Measurements from ENCODE around the gene EEPD1.
A peak's percentile ranks its signal among the peaks of the same experiment; 100 is the strongest.

EEPD1 gene

DNA sequence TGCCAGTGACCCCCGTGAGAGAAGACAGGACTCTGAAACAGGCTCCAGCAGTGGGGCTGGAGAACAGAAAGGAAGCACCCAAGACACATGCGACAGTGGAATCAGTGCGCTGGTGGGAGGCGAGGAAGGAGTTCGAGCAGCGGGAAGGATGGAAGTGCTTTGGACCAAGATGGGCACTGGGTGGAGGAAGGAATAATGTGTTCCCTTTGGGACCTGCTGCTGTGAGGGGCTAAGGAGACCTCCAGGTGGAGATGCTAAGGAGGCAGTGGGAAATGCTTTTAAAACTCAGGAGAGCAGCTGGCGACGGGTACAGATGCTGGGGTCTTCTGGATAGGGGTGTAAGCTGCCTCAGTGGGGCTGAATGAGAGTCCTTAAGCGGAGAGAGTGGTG is 126.9 kb downstream of the EEPD1 start:
- no peak overlapping the region for H3K4me2 ChIP-seq (ENCODE audit: insufficient read depth, low read length)
- H3K27me3 ChIP-seq (ENCODE audit: insufficient read depth, low read length, poor library complexity) = no peaks in the 10 kb centered on the region
- H3K4me1 ChIP-seq (ENCODE audit: insufficient read depth, low read length) = peaks cover 30% of the 10 kb centered on the region

GRCh38 chr7:36280840-36281812 is 128.1 kb downstream of the EEPD1 start:
- H3K27me3 ChIP-seq (ENCODE audit: insufficient read depth, low read length, poor library complexity) = no peaks in the 10 kb centered on the region
- ATAC-seq (ENCODE audit: insufficient read depth, low read depth) (no peak), DNase-seq (no peak)
- no peak overlapping the region for H3K27ac ChIP-seq (ENCODE audit: low read length)
- H2AFZ ChIP-seq (ENCODE audit: low read depth, low read length) = no peak overlapping the region
- H3K4me2 ChIP-seq (ENCODE audit: insufficient read depth, low read length) = no peak overlapping the region
- H3K9me3 ChIP-seq (ENCODE audit: insufficient read depth, low read length, severe bottlenecking) = no peaks in the 10 kb centered on the region
- TF ChIP-seq EZH2 (IDR thresholded peaks at IDR 0.05; ENCODE audit: borderline replicate concordance, low read depth, low read length, severe bottlenecking) = no peak
- no peak for TF ChIP-seq CTCF (IDR thresholded peaks at IDR 0.05; ENCODE audit: borderline replicate concordance, extremely low read depth, low read length, poor library complexity, severe bottlenecking)
- H3K4me3 ChIP-seq (ENCODE audit: low read depth in 1 of 2, low read length in 2 of 2) = no peak overlapping the region
- H3K79me2 ChIP-seq (ENCODE audit: insufficient read depth, low read length) = no peaks in the 10 kb centered on the region
- H3K4me1 ChIP-seq (ENCODE audit: insufficient read depth, low read length) = peaks cover 42% of the 10 kb centered on the region
- no peak overlapping the region for H3K9ac ChIP-seq (ENCODE audit: low read depth, low read length)
- no peaks in the 10 kb centered on the region for H3K36me3 ChIP-seq (ENCODE audit: insufficient read depth, low read length)
- H4K20me1 ChIP-seq (ENCODE audit: insufficient read depth, low read length) = no peaks in the 10 kb centered on the region

More for the DNA sequence above, 126.9 kb downstream of the EEPD1 start:
- Histone ChIP-seq H3K9ac (ENCODE audit: low read depth, low read length) (no peak overlapping the region), H3K4me3 (ENCODE audit: low read depth in 1 of 2, low read length in 2 of 2) (no peak overlapping the region), H3K36me3 (ENCODE audit: insufficient read depth, low read length) (no peaks in the 10 kb centered on the region), H4K20me1 (ENCODE audit: insufficient read depth, low read length) (no peaks in the 10 kb centered on the region), H3K27ac (ENCODE audit: low read length) (no peak overlapping the region), H3K9me3 (ENCODE audit: insufficient read depth, low read length, severe bottlenecking) (no peaks in the 10 kb centered on the region), H3K79me2 (ENCODE audit: insufficient read depth, low read length) (no peaks in the 10 kb centered on the region), H2AFZ (ENCODE audit: low read depth, low read length) (no peak overlapping the region)
- DNase-seq (no peak), ATAC-seq (ENCODE audit: insufficient read depth, low read depth) (no peak)
- no peak for TF ChIP-seq CTCF (IDR thresholded peaks at IDR 0.05; ENCODE audit: borderline replicate concordance, extremely low read depth, low read length, poor library complexity, severe bottlenecking)
- TF ChIP-seq EZH2 (IDR thresholded peaks at IDR 0.05; ENCODE audit: borderline replicate concordance, low read depth, low read length, severe bottlenecking) = no peak

DNA sequence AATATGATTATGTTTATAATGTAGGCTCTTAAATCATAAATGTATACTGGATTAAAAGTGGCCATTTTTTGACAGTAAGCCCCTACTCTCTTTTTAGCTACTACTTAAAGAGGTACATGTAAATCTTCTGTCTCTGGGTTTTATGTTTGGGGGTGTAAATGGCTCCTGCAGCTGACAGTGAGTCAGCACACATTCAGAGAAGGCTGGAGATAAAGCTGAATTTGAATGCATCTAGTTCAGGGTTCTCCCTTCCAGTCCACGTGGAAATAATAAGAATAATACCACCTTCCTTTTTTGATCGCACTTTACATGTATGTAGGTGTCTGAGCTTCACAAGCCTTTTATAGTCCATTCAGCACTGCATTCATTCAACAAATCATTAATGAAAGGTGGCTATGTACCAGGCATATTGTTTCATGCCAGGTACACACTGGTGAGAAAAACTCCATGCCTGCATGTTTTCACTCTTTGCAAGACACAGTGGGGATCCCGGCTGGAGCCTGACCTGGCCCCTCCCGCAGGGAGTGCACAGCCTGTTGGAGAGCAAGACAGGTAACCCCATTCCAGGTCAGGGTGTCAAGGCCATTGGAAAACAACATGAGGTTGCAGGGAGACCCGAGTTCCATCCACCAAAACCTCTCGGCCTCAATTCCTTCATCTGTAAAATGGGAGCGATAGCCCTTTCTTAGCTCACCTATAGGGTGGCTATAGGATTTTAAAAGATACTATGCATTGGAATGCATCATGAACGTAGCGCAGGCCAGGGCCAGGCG is 129.1 kb downstream of the EEPD1 start:
- Histone ChIP-seq H3K9ac (ENCODE audit: low read depth, low read length) (no peak overlapping the region), H3K27ac (ENCODE audit: low read length) (peak overlapping the region; percentile 36; the same call in 1 of the 2 replicates), H3K9me3 (ENCODE audit: insufficient read depth, low read length, severe bottlenecking) (no peaks in the 10 kb centered on the region), H4K20me1 (ENCODE audit: insufficient read depth, low read length) (no peaks in the 10 kb centered on the region), H3K4me3 (ENCODE audit: low read depth in 1 of 2, low read length in 2 of 2) (no peak overlapping the region), H3K4me1 (ENCODE audit: insufficient read depth, low read length) (peaks cover 53% of the 10 kb centered on the region), H3K79me2 (ENCODE audit: insufficient read depth, low read length) (no peaks in the 10 kb centered on the region), H2AFZ (ENCODE audit: low read depth, low read length) (no peak overlapping the region), H3K27me3 (ENCODE audit: insufficient read depth, low read length, poor library complexity) (no peaks in the 10 kb centered on the region), H3K36me3 (ENCODE audit: insufficient read depth, low read length) (no peaks in the 10 kb centered on the region), H3K4me2 (ENCODE audit: insufficient read depth, low read length) (no peak overlapping the region)
- TF ChIP-seq EZH2 (IDR thresholded peaks at IDR 0.05; ENCODE audit: borderline replicate concordance, low read depth, low read length, severe bottlenecking) (no peak), CTCF (IDR thresholded peaks at IDR 0.05; ENCODE audit: borderline replicate concordance, extremely low read depth, low read length, poor library complexity, severe bottlenecking) (no peak)
- ATAC-seq (ENCODE audit: insufficient read depth, low read depth) (no peak), DNase-seq (no peak)

Data from DND-41 (cell line).